Embryonic facial prominence (tissue), 1 donor: ENCODE results near the gene NACC2.
"Not testable (repeated sequence)": the region's sequence is repeated elsewhere in the genome, so short reads cannot be mapped to it uniquely, and the experiment has no call there.

Source experiments
- DNase-seq: peaks from one replicate; pipeline ENCODE4 v3.0.0-alpha.2; 2016; ENCODE audit errors: extremely low spot score

The NACC2 gene

GRCh38 chr9:136046554-136046920 is 48.6 kb downstream of the NACC2 start:
- DNase-seq = no peak

- no peak for DNase-seq
Observed at GRCh38 chr9:136045595-136046553, 49.2 kb downstream of the NACC2 start.

- DNase-seq = no peak
Observed at GRCh38 chr9:136044971-136045594, 50.0 kb downstream of the NACC2 start.

GRCh38 chr9:136044207-136044970 is 50.7 kb downstream of the NACC2 start:
- no peak for DNase-seq

- DNase-seq = no peak
Observed at GRCh38 chr9:136043441-136043991, 51.6 kb downstream of the NACC2 start.

- no peak for DNase-seq
Observed at GRCh38 chr9:136042541-136042940, 52.5 kb downstream of the NACC2 start.

GRCh38 chr9:136040848-136041247 is 54.2 kb downstream of the NACC2 start:
- DNase-seq = not testable (repeated sequence)

GRCh38 chr9:136039488-136039887 is 55.6 kb downstream of the NACC2 start:
- no peak for DNase-seq

- DNase-seq = no peak
Observed at GRCh38 chr9:136036848-136037247, 58.2 kb downstream of the NACC2 start.

- no peak for DNase-seq
Observed at GRCh38 chr9:136036050-136036449, 59.0 kb downstream of the NACC2 start.

GRCh38 chr9:136031741-136032730 is 63.1 kb downstream of the NACC2 start:
- no peak for DNase-seq

GRCh38 chr9:136031094-136031493 is 64.0 kb downstream of the NACC2 start:
- DNase-seq = no peak

- no peak for DNase-seq
Observed at GRCh38 chr9:136029556-136029955, 65.5 kb downstream of the NACC2 start.

- DNase-seq = no peak
Observed at GRCh38 chr9:136028760-136029470, 66.2 kb downstream of the NACC2 start.

GRCh38 chr9:136026943-136027289 is 68.2 kb downstream of the NACC2 start:
- DNase-seq = not testable (repeated sequence)

GRCh38 chr9:136026266-136026942 is 68.7 kb downstream of the NACC2 start:
- no peak for DNase-seq

- no peak for DNase-seq
Observed at GRCh38 chr9:136025481-136025880, 69.6 kb downstream of the NACC2 start.

GRCh38 chr9:136024696-136025316 is 70.3 kb downstream of the NACC2 start:
- no peak for DNase-seq

- no peak for DNase-seq
Observed at GRCh38 chr9:136024286-136024685, 70.8 kb downstream of the NACC2 start.
